Activated T-cell treated with anti-CD3 and anti-CD28 coated beads, Interleukin-2, amount 50 U/mL, for 72 hours (primary cell): ENCODE data around the gene SETD3. TPM values are rescaled to one million over a fixed set of nuclear protein-coding genes. Genes with fewer than 3 reads are reported as not detected.
A peak's percentile ranks its signal among the peaks of the same experiment; 100 is the strongest.

Source experiments
- ATAC-seq, 2 donors: fragments of 150-1000 bp; cut with Tn5 transposase; replicated peaks in 1 of 2; 2 replicates each; pipeline ENCODE4 v1.10.0; 2021; ENCODE audit warnings: moderate library complexity in 2 of 2, mild to moderate bottlenecking in 1 of 2
- DNase-seq, 2 donors: peaks; one replicate each; pipeline ENCODE4 v3.0.0; 2021 to 2022; ENCODE audit warnings: mixed read lengths in 1 of 2
- H3K27ac Mint-ChIP-seq: one replicate; pipeline ENCODE4 v1.8.0; 2022; ENCODE audit warnings: mild to moderate bottlenecking, moderate library complexity, mixed read lengths
- H3K27me3 Mint-ChIP-seq: one replicate; pipeline ENCODE4 v1.8.0; 2022; ENCODE audit warnings: low read depth, mixed read lengths
- H3K36me3 Mint-ChIP-seq, 2 donors: one replicate each; pipeline ENCODE4 v1.8.0; 2022; ENCODE audit warnings: mixed read lengths in 2 of 2, mild to moderate bottlenecking in 1 of 2; ENCODE audit not compliant: insufficient read depth in 2 of 2
- H3K4me1 Mint-ChIP-seq: one replicate; pipeline ENCODE4 v1.8.0; 2022; ENCODE audit warnings: low read depth, mixed read lengths
- H3K4me3 Mint-ChIP-seq, 2 donors: one replicate each; pipeline ENCODE4 v1.8.0; 2022; ENCODE audit warnings: mild to moderate bottlenecking in 2 of 2, mixed read lengths in 2 of 2, moderate library complexity in 2 of 2
- H3K9me3 Mint-ChIP-seq, 2 donors: one replicate each; pipeline ENCODE4 v1.8.0; 2022; ENCODE audit warnings: mixed read lengths in 2 of 2
- total RNA-seq, 2 donors: library from RNA; stranded (reverse); gene quantifications; one replicate each; pipeline ENCODE4 v1.2.3, GENCODE V29; 2022

Gene SETD3
- total RNA-seq, 2 donors from 2014 or later = 48.0 to 49.6 TPM

GRCh38 chr14:99415496-99416281 is 65.0 kb downstream of the SETD3 start:
- H3K27ac Mint-ChIP-seq = no peak overlapping the region
- ATAC-seq (peak; percentile 88 to 93), DNase-seq (peak; percentile 63 to 69)
- H3K27me3 Mint-ChIP-seq = no peaks in the 10 kb centered on the region
- H3K4me1 Mint-ChIP-seq = peaks cover 38% of the 10 kb centered on the region
- H3K36me3 Mint-ChIP-seq = peaks cover 0 to 3% of the 10 kb centered on the region in 2 donors
- H3K9me3 Mint-ChIP-seq = no peaks in the 10 kb centered on the region
- H3K4me3 Mint-ChIP-seq = no peak overlapping the region

- Mint-ChIP-seq H3K36me3 (peaks cover 0 to 3% of the 10 kb centered on the region in 2 donors), H3K27me3 (no peaks in the 10 kb centered on the region), H3K9me3 (no peaks in the 10 kb centered on the region), H3K4me3 (no peak overlapping the region), H3K4me1 (peaks cover 38% of the 10 kb centered on the region), H3K27ac (no peak overlapping the region)
- DNase-seq (no peak), ATAC-seq (no peak)
These were observed 66.7 kb downstream of the SETD3 start for GRCh38 chr14:99413911-99414310.

DNA sequence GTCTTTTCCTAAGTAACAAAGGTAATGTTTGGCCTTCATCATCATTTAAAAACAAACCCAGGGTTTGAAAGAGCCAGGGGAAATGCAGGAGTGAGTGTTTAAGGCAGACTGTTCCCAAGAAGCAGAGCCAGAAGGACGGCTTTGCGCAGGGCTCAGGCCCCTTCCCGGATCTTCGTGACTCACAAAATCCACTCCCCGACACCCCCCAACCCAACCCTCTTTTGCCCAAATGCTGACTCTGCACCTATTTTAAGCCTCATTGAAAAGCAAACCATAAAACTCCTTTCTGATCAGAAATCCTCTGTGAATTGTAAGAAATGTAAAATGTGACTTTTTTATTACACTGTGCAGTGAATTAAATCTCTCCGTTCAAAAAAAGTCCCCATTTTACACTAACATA is 67.5 kb downstream of the SETD3 start:
- ATAC-seq (no peak), DNase-seq (no peak)
- H3K4me3 Mint-ChIP-seq = peak overlapping the region in 1 of 2 donors; percentile 61
- H3K9me3 Mint-ChIP-seq = no peaks in the 10 kb centered on the region
- H3K36me3 Mint-ChIP-seq = peaks cover 0 to 3% of the 10 kb centered on the region in 2 donors
- no peaks in the 10 kb centered on the region for H3K27me3 Mint-ChIP-seq
- H3K27ac Mint-ChIP-seq = no peak overlapping the region
- H3K4me1 Mint-ChIP-seq = peaks cover 33% of the 10 kb centered on the region

DNA sequence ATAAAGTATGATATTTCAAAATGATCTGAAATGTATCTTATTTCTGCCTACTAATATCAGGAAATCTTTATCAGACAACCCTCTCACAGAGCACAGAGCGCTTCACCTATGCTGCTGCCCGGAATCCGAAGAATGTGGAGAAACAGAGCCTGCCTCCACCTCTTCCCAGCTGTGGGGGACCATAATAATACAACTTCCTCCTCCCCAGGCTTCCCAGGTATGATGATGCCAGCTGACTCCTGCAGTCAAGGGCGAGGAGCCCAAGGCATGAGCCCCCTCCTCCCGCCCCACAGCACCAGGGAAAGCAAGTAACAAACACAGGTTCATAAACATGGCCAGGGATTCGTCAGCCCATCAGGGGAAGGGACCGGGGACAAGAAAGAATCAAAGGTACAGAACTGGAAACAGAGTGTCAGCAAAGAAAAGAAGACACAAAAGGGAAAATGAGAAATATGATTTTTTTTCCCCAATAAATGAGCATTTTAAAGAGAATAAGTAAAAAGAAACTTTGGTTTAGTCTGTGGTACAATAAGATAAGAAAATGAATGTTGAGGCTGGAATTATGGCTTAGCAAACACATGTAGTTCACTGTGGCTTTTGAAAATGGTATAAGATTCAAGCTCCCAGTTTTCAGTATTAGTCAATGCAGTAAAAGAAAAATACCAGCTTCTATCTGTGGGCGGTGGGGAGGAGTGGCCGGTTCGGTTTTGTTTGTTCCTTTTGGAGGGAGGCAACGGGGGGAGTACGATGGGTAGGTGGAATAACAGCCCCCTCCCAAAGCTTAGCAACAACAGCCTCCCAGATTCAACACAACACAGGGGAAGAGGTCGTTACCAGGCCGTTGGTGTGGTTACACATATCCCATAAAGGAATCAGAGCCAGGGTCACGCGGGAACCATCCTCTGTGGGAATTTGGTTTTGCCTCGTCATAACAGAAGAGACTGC is 68.3 kb downstream of the SETD3 start:
- H3K27me3 Mint-ChIP-seq = no peaks in the 10 kb centered on the region
- peak; percentile 6 to 23 for DNase-seq
- peak; percentile 62 to 64 for ATAC-seq
- peak overlapping the region; percentile 47 for H3K27ac Mint-ChIP-seq
- H3K9me3 Mint-ChIP-seq = no peaks in the 10 kb centered on the region
- H3K36me3 Mint-ChIP-seq = peaks cover 0 to 3% of the 10 kb centered on the region in 2 donors
- peaks cover 32% of the 10 kb centered on the region for H3K4me1 Mint-ChIP-seq
- peak overlapping the region; percentile 61 to 64 for H3K4me3 Mint-ChIP-seq

- Mint-ChIP-seq H3K36me3 (peaks cover 0 to 3% of the 10 kb centered on the region in 2 donors), H3K9me3 (no peaks in the 10 kb centered on the region)
- ATAC-seq = no peak
These were observed 70.6 kb downstream of the SETD3 start for GRCh38 chr14:99410019-99410418.

GRCh38 chr14:99408971-99409289 is 71.7 kb downstream of the SETD3 start:
- ATAC-seq (no peak), DNase-seq (no peak)
- Mint-ChIP-seq H3K27ac (no peak overlapping the region), H3K9me3 (no peaks in the 10 kb centered on the region), H3K36me3 (peaks cover 0 to 3% of the 10 kb centered on the region in 2 donors), H3K4me1 (peaks cover 23% of the 10 kb centered on the region), H3K4me3 (no peak overlapping the region), H3K27me3 (no peaks in the 10 kb centered on the region)

More at GRCh38 chr14:99410019-99410418, 70.6 kb downstream of the SETD3 start:
- Mint-ChIP-seq H3K27ac (peak overlapping the region; percentile 48), H3K27me3 (no peaks in the 10 kb centered on the region), H3K4me1 (peaks cover 26% of the 10 kb centered on the region), H3K4me3 (no peak overlapping the region)
- DNase-seq = no peak

DNA sequence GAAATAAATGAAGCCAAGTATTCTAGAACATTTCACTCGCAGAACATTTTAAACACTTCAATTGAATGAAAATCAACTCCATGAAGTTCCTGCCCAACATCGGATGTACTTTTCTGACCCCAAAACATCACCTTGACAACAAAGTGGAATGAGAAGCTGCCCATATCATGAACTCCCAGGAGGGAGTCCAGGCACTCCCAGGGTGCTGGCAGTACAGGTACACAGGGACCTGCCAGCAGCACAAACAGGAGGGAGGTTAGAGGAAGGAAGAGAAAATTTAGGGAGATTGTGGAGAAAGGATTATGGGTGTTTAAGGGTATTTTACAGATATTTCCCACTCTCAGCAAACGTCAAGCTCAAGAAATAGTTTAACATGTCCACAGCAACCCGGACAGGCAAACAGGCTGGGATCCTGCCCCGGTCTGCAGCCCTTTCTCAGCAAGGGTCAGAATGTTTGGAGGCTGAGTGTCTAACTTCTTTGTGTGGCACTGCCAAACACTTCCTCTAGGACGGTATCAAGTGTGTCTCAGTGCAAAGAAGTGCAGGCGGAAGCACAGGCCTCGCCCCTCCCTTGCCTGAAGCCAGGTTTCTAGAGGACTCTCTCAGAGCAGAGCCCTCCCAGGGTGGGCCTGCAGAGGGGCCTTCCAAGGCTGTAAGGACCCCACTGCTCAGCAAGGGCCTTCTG is 72.2 kb downstream of the SETD3 start:
- peaks cover 19% of the 10 kb centered on the region for H3K4me1 Mint-ChIP-seq
- no peak overlapping the region for H3K27ac Mint-ChIP-seq
- H3K36me3 Mint-ChIP-seq = peaks cover 0 to 3% of the 10 kb centered on the region in 2 donors
- no peaks in the 10 kb centered on the region for H3K9me3 Mint-ChIP-seq
- no peak overlapping the region for H3K4me3 Mint-ChIP-seq
- H3K27me3 Mint-ChIP-seq = no peaks in the 10 kb centered on the region
- ATAC-seq (no peak), DNase-seq (no peak)

- DNase-seq = no peak
- peaks cover 2 to 6% of the 10 kb centered on the region in 2 donors for H3K36me3 Mint-ChIP-seq
- H3K4me3 Mint-ChIP-seq = no peak overlapping the region
- no peaks in the 10 kb centered on the region for H3K27me3 Mint-ChIP-seq
- no peak for ATAC-seq
- H3K4me1 Mint-ChIP-seq = peaks cover 16% of the 10 kb centered on the region
- H3K27ac Mint-ChIP-seq = no peak overlapping the region
- H3K9me3 Mint-ChIP-seq = no peaks in the 10 kb centered on the region
These were observed 73.2 kb downstream of the SETD3 start for GRCh38 chr14:99407416-99407815.

DNA sequence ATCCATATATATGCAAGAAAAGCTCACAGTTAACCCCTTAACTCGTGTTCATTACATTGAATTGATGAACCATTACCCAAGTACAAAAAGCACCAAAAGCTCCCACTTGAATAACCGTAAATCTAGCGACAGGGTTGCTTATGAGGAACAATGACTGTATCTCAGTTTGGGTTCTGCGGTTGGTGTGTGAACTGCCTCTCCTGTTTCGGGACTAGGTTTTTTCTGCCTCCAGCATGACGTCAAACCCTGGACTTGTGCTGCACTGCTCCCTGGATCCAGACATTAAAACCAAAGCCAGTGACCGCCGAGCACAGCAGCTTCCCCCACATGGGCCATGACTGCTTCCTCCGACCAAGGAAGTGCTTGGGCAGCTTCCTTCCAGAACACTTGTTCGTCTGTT is 77.7 kb downstream of the SETD3 start:
- Mint-ChIP-seq H3K4me1 (peaks cover 18% of the 10 kb centered on the region), H3K36me3 (peaks cover 6 to 8% of the 10 kb centered on the region in 2 donors), H3K9me3 (no peaks in the 10 kb centered on the region), H3K27me3 (no peaks in the 10 kb centered on the region), H3K4me3 (no peak overlapping the region), H3K27ac (no peak overlapping the region)
- DNase-seq (no peak), ATAC-seq (no peak)

DNA sequence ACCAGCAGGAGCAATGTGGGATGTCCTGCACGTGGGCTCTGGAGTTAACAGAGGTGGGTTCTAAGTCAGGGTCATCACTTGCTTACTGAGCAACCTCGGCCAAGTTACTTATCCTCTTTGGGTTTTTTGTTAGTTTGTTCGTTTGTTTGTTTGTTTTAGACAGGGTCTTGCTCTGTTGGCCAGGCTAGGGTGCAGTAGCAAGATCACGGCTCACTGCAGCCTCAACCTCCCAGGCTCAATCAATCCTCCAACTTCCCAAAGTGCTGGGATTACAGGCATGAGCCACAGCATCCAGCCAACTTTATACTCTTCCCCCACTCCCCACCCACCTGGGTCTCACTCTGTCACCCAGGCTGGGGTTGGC is 78.4 kb downstream of the SETD3 start:
- Mint-ChIP-seq H3K36me3 (peaks cover 6 to 10% of the 10 kb centered on the region in 2 donors), H3K9me3 (no peaks in the 10 kb centered on the region), H3K27ac (peak overlapping the region; percentile 30), H3K27me3 (no peaks in the 10 kb centered on the region), H3K4me3 (peak overlapping the region in 1 of 2 donors; percentile 47), H3K4me1 (peaks cover 18% of the 10 kb centered on the region)
- DNase-seq = no peak
- ATAC-seq = no peak

GRCh38 chr14:99401621-99402284 is 78.9 kb downstream of the SETD3 start:
- ATAC-seq = no peak
- H3K9me3 Mint-ChIP-seq = no peaks in the 10 kb centered on the region

DNA sequence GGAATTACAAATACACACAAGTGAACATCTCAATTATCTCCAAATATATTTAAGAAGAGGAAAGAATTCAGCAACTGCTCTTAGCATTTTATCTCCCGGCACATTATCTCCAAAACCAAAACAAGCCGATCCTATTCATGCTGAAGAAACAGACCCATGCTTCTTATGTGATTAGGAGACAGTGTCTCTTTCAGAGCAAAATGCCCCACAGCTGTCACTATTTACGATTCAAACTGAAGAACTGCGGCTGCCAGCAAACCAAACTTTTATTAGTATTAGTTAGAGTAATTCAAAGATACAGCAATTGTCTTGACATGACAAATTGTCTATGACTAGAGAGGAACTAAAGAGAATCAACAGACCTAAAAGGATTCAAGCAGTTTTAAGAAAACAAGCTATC is 79.4 kb downstream of the SETD3 start:
- no peaks in the 10 kb centered on the region for H3K27me3 Mint-ChIP-seq
- H3K36me3 Mint-ChIP-seq = peaks cover 6 to 10% of the 10 kb centered on the region in 2 donors
- ATAC-seq (no peak), DNase-seq (no peak)
- H3K27ac Mint-ChIP-seq = no peak overlapping the region
- no peaks in the 10 kb centered on the region for H3K9me3 Mint-ChIP-seq
- peaks cover 23% of the 10 kb centered on the region for H3K4me1 Mint-ChIP-seq
- no peak overlapping the region for H3K4me3 Mint-ChIP-seq

More at GRCh38 chr14:99401621-99402284, 78.9 kb downstream of the SETD3 start:
- Mint-ChIP-seq H3K4me3 (peak overlapping the region in 1 of 2 donors; percentile 47), H3K27me3 (no peaks in the 10 kb centered on the region), H3K36me3 (peaks cover 6 to 10% of the 10 kb centered on the region in 2 donors), H3K27ac (peak overlapping the region; percentile 30), H3K4me1 (peaks cover 18% of the 10 kb centered on the region)
- no peak for DNase-seq
